Esophagus mucosa (tissue), 1 donor: ENCODE results near the gene DNAI1. TPM values are rescaled to one million over a fixed set of nuclear protein-coding genes. Genes with fewer than 3 reads are reported as not detected.
A peak's percentile ranks its signal among the peaks of the same experiment; 100 is the strongest.
"Not testable (repeated sequence)": the region's sequence is repeated elsewhere in the genome, so short reads cannot be mapped to it uniquely, and the experiment has no call there.

Experiments
- ATAC-seq: fragments of 200-7000 bp; cut with Tn5 transposase; one replicate; pipeline ENCODE4 v1.9.1; 2020
- total RNA-seq: library from RNA; stranded (reverse); gene quantifications from one replicate; pipeline ENCODE4 v1.2.4, GENCODE V29; 2023
- donor health status: DM: yes; HTN: yes; CAD: no.

Gene DNAI1
- total RNA-seq, result not detected

GRCh38 chr9:34458013-34458958 lies at the start of gene DNAI1, which contains the start of gene FAM219A:
TSS of gene DNAI1 (plus strand) at chr9:34458805. CDS start at chr9:34459006, 201 bp downstream.
TSS of gene FAM219A (minus strand) at chr9:34458570. CDS start at chr9:34458263, 307 bp downstream.
- ATAC-seq, result peak; percentile 98

- no peak for ATAC-seq
Observed at GRCh38 chr9:34409154-34409553, 49.5 kb upstream of the DNAI1 start.

GRCh38 chr9:34412336-34412735 lies 46.3 kb upstream of the DNAI1 start:
- ATAC-seq, result no peak

- ATAC-seq, result no peak
Observed at GRCh38 chr9:34413231-34413852, 45.3 kb upstream of the DNAI1 start.

- no peak for ATAC-seq
Observed at GRCh38 chr9:34417734-34418133, 40.9 kb upstream of the DNAI1 start.

- ATAC-seq, result no peak
Observed at GRCh38 chr9:34419716-34420504, 38.7 kb upstream of the DNAI1 start.

- no peak for ATAC-seq
Observed at GRCh38 chr9:34426347-34427074, 32.1 kb upstream of the DNAI1 start.

- no peak for ATAC-seq
Observed at GRCh38 chr9:34428325-34428958, 30.2 kb upstream of the DNAI1 start.

- ATAC-seq, result peak; percentile 72
Observed at GRCh38 chr9:34430843-34431437, 27.7 kb upstream of the DNAI1 start.

- no peak for ATAC-seq
Observed at GRCh38 chr9:34431667-34432066, 26.9 kb upstream of the DNAI1 start.

- ATAC-seq, result peak; percentile 86
Observed at GRCh38 chr9:34437006-34437925, 21.3 kb upstream of the DNAI1 start.

GRCh38 chr9:34437926-34438307 lies 20.7 kb upstream of the DNAI1 start:
- ATAC-seq, result not testable (repeated sequence)

- ATAC-seq, result not testable (repeated sequence)
Observed at GRCh38 chr9:34438465-34438864, 20.1 kb upstream of the DNAI1 start.

GRCh38 chr9:34440017-34440416 lies 18.6 kb upstream of the DNAI1 start:
- ATAC-seq, result no peak

- no peak for ATAC-seq
Observed at GRCh38 chr9:34442770-34443169, 15.8 kb upstream of the DNAI1 start.

- no peak for ATAC-seq
Observed at GRCh38 chr9:34443533-34443932, 15.1 kb upstream of the DNAI1 start.

GRCh38 chr9:34443976-34444375 lies 14.6 kb upstream of the DNAI1 start:
- no peak for ATAC-seq

GRCh38 chr9:34446468-34446891 lies 12.1 kb upstream of the DNAI1 start:
- ATAC-seq, result no peak

- ATAC-seq, result no peak
Observed at GRCh38 chr9:34446951-34447350, 11.7 kb upstream of the DNAI1 start.

- no peak for ATAC-seq
Observed at GRCh38 chr9:34450644-34451043, 8.0 kb upstream of the DNAI1 start.
